ENCODE measurements around the gene NGDN.

- no peak for TF ChIP-seq POLR2A (IDR thresholded peaks at IDR 0.05)
- TF ChIP-seq, protein P1, sequence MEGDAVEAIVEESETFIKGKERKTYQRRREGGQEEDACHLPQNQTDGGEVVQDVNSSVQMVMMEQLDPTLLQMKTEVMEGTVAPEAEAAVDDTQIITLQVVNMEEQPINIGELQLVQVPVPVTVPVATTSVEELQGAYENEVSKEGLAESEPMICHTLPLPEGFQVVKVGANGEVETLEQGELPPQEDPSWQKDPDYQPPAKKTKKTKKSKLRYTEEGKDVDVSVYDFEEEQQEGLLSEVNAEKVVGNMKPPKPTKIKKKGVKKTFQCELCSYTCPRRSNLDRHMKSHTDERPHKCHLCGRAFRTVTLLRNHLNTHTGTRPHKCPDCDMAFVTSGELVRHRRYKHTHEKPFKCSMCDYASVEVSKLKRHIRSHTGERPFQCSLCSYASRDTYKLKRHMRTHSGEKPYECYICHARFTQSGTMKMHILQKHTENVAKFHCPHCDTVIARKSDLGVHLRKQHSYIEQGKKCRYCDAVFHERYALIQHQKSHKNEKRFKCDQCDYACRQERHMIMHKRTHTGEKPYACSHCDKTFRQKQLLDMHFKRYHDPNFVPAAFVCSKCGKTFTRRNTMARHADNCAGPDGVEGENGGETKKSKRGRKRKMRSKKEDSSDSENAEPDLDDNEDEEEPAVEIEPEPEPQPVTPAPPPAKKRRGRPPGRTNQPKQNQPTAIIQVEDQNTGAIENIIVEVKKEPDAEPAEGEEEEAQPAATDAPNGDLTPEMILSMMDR (IDR thresholded peaks at IDR 0.05): no peak
Observed at GRCh38 chr14:23492618-23493272, 23.2 kb downstream of the NGDN start.
